PFSK-1 (cell line): ENCODE data around the gene ZBTB34.

Source experiments
- FOXP2 ChIP-seq: optimal IDR thresholded peaks from 2 replicates; pipeline ENCODE3; 2011; ENCODE audit warnings: borderline replicate concordance, control low read depth, inconsistent platforms; ENCODE audit not compliant: insufficient read depth; ENCODE audit errors: extremely low read length, extremely low read depth
- POLR2AphosphoS5 ChIP-seq: IDR thresholded peaks from 2 replicates; pipeline ENCODE4 v1.6.1; 2012; ENCODE audit warnings: low read depth, mild to moderate bottlenecking, control low read depth, low read length, moderate library complexity
- REST ChIP-seq, 2 experiments: IDR thresholded peaks; 2 replicates each; pipeline versions ENCODE4 v1.6.1 to v1.8.0; 2011 to 2012; ENCODE audit warnings: low read depth in 2 of 2, low read length in 2 of 2, control low read depth in 1 of 2, inconsistent platforms in 1 of 2, mild to moderate bottlenecking in 1 of 2, moderate library complexity in 1 of 2; ENCODE audit not compliant: insufficient read depth in 1 of 2
- SIN3A ChIP-seq: IDR thresholded peaks from 2 replicates; pipeline ENCODE4 v1.6.1; 2012; ENCODE audit warnings: mild to moderate bottlenecking, low read length, moderate library complexity, borderline replicate concordance; ENCODE audit not compliant: insufficient read depth
- TAF1 ChIP-seq: IDR thresholded peaks from 2 replicates; pipeline ENCODE4 v1.6.1; 2012; ENCODE audit warnings: low read length, control low read depth, borderline replicate concordance; ENCODE audit not compliant: insufficient read depth

The ZBTB34 gene

GRCh38 chr9:126879288-126879687 is 18.8 kb downstream of the ZBTB34 start:
- no peak for TF ChIP-seq SIN3A
- no peak for TF ChIP-seq REST (IDR thresholded peaks at IDR 0.05; ENCODE audit: insufficient read depth in 1 of 2, low read depth in 2 of 2, low read length in 2 of 2)
- TF ChIP-seq POLR2AphosphoS5, result no peak
- no peak for TF ChIP-seq TAF1
- no peak for TF ChIP-seq FOXP2

- no peak for TF ChIP-seq POLR2AphosphoS5
- TF ChIP-seq REST (IDR thresholded peaks at IDR 0.05; ENCODE audit: insufficient read depth in 1 of 2, low read depth in 2 of 2, low read length in 2 of 2), result no peak
- TF ChIP-seq TAF1, result no peak
- no peak for TF ChIP-seq FOXP2
- no peak for TF ChIP-seq SIN3A
Observed at GRCh38 chr9:126880226-126880946, 19.9 kb downstream of the ZBTB34 start.

GRCh38 chr9:126880947-126881332 is 20.5 kb downstream of the ZBTB34 start:
- no peak for TF ChIP-seq FOXP2
- no peak for TF ChIP-seq SIN3A
- no peak for TF ChIP-seq POLR2AphosphoS5
- TF ChIP-seq REST (IDR thresholded peaks at IDR 0.05; ENCODE audit: insufficient read depth in 1 of 2, low read depth in 2 of 2, low read length in 2 of 2), result no peak
- TF ChIP-seq TAF1, result no peak

- TF ChIP-seq SIN3A, result no peak
- TF ChIP-seq REST (IDR thresholded peaks at IDR 0.05; ENCODE audit: insufficient read depth in 1 of 2, low read depth in 2 of 2, low read length in 2 of 2), result no peak
- no peak for TF ChIP-seq POLR2AphosphoS5
- no peak for TF ChIP-seq TAF1
- TF ChIP-seq FOXP2, result no peak
Observed at GRCh38 chr9:126882746-126883145, 22.3 kb downstream of the ZBTB34 start.

- TF ChIP-seq TAF1, result no peak
- TF ChIP-seq POLR2AphosphoS5, result no peak
- no peak for TF ChIP-seq FOXP2
- no peak for TF ChIP-seq REST (IDR thresholded peaks at IDR 0.05; ENCODE audit: insufficient read depth in 1 of 2, low read depth in 2 of 2, low read length in 2 of 2)
- no peak for TF ChIP-seq SIN3A
Observed at GRCh38 chr9:126883636-126884035, 23.2 kb downstream of the ZBTB34 start.
